Purkinje cell (primary cell): ENCODE results near the gene SERPINB8. TPM values are rescaled to one million over a fixed set of nuclear protein-coding genes. Genes with fewer than 3 reads are reported as not detected.

Experiments
- polyA plus RNA-seq: library from polyadenylated mRNA; unstranded; fragments of >200 nt; fragmentation: Nextera tagmentation; gene quantifications from 2 replicates; pipeline ENCODE4 v1.2.1, GENCODE V29; 2014

Gene SERPINB8, protein sequence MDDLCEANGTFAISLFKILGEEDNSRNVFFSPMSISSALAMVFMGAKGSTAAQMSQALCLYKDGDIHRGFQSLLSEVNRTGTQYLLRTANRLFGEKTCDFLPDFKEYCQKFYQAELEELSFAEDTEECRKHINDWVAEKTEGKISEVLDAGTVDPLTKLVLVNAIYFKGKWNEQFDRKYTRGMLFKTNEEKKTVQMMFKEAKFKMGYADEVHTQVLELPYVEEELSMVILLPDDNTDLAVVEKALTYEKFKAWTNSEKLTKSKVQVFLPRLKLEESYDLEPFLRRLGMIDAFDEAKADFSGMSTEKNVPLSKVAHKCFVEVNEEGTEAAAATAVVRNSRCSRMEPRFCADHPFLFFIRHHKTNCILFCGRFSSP
- polyA plus RNA-seq, result 10.4 and 20.0 TPM in 2 replicates

DNA sequence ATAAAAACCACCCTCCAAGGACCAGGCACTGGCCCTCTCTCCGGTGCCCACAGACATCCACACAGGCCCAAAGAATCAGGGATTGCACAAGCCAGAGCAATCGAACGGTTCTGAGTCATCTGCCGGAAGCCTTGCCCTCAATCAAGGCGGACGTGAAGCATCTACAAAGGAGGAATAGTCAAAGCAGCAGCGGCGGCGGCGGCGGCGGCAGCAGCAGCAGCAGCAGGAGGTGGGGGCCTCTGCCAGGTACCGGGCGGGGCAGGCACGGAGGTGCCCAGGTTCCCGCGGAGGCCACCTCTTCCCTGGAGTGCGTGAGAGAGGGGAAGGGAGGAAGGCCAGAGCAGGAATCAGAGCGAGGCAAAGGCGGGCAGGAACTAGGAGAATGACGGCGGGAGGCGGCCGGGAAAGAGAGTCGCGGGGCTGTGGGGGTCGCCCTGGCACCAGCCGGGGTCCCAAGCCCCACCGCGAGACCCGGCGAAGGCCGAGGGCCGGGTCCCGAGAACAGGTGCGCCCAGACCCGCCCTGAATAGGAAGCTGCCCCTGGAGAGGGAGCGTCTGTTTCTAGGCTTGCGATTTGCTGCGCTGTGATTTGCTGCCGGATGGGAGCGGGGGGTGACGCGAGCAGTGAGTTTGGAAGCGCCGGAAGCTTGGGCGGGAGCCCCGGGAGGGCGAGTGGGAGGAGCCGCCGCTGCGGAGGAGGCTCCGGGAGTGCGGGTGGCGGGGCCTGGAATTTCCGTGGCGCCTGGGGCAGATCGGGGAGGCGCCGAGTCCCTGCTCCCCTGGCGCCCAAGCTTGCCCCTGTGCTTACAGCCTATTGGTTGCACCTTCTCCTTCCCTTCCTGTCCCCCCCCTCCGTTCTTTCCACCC is at the start of gene SERPINB8:
TSS of gene SERPINB8 (plus strand) at position 140 of the 867 bp plus-strand sequence. CDS start 8,228 bp downstream, outside the sequence.

DNA sequence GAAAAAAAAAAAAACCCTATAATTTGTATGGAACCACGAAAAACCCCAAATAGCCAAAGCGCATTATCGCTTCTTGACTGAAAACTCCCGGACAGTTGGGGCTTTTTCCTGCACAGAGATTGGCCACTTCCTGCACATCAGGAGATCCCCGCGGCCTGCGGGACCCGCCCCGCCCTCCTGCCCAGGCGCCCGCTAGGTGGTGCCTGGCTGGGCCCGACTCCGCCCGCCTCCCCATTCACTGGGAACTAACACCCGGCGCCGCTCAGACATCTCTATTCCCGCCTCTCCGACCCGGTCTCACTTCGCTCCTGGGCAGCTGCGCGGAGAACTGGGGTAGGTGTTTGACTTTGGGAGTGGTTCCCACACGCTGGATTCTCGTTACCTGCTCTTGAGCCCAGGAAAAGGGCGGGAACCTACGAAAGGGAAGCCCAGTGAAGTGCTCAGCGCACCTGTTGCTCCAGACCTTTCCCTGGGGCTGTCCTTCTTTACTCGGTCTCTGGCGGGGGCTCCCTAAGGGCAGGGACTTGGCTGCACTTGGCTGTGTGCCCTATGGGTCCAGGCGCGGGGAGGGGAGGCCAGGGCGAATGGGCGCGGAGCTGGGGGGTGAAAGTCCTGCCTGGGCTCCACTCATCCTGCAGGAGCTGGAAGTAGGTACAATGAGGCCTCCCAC is 20.7 kb upstream of the SERPINB8 start, which contains the start of gene HMSD:
TSS of gene HMSD (plus strand) at position 234 of the 670 bp plus-strand sequence. CDS start 4,155 bp downstream, outside the sequence.

Other genes starting within 250 kb of the SERPINB8 start
- not detected in 2 replicates for gene SERPINB7, start 194.7 kb upstream of the SERPINB8 start, polyA plus RNA-seq
- gene SERPINB2, start 82.4 kb upstream of the SERPINB8 start, polyA plus RNA-seq, result not detected in 2 replicates
- not detected in 2 replicates for gene SERPINB10, start 62.1 kb upstream of the SERPINB8 start, polyA plus RNA-seq
- 7.1 TPM in 1 of 2 replicates, not detected in the other for gene HMSD, start 20.8 kb upstream of the SERPINB8 start, polyA plus RNA-seq
- gene LINC00305, start 179.0 kb downstream of the SERPINB8 start, polyA plus RNA-seq, result not detected in 2 replicates